Ishikawa (cell line): ENCODE measurements around the gene SPON1.

Experiments
- CEBPB ChIP-seq: IDR thresholded peaks from 2 replicates; pipeline ENCODE4 v1.6.1; 2012
- EP300 ChIP-seq: IDR thresholded peaks from 2 replicates; pipeline ENCODE4 v1.6.1; 2012; ENCODE audit warnings: borderline replicate concordance
- FOXM1 ChIP-seq: IDR thresholded peaks from 2 replicates; pipeline ENCODE4 v1.6.1; 2012; ENCODE audit warnings: low read depth, borderline replicate concordance
- TAF1 ChIP-seq: IDR thresholded peaks from 2 replicates; pipeline ENCODE4 v1.6.1; 2012; ENCODE audit warnings: low read depth, mild to moderate bottlenecking
- TEAD4 ChIP-seq: IDR thresholded peaks from 2 replicates; pipeline ENCODE4 v1.6.1; 2012
- YY1 ChIP-seq: IDR thresholded peaks from 2 replicates; pipeline ENCODE4 v1.6.1; 2012; ENCODE audit warnings: low read depth
- TF ChIP-seq, protein P1 (sequence below): IDR thresholded peaks from 2 replicates; pipeline ENCODE4 v1.6.1; 2012; ENCODE audit warnings: low read depth, mild to moderate bottlenecking
- TF ChIP-seq, protein P2 (sequence below): IDR thresholded peaks from 2 replicates; pipeline ENCODE4 v1.6.1; 2012

DNA sequence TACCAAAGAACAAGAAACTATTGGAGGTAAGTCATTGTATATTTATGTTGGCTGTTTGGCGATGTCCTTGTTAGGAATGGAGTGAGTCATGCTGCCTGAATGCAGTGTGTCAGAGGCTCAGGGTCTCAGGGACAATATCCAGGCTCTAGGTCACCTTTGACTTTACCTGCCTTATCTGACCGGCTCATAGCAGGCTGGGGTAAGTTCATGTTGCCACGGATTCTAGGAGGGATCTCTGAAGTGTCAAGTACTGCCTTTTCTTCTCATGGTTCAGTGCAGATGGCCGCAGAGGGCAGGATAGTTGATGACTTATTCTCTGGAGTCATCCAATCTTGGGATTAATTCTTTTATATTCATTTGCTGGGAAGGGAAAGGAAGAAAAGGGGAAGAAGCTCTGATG lies 53.2 kb downstream of the SPON1 start:
- TF ChIP-seq, protein P1, sequence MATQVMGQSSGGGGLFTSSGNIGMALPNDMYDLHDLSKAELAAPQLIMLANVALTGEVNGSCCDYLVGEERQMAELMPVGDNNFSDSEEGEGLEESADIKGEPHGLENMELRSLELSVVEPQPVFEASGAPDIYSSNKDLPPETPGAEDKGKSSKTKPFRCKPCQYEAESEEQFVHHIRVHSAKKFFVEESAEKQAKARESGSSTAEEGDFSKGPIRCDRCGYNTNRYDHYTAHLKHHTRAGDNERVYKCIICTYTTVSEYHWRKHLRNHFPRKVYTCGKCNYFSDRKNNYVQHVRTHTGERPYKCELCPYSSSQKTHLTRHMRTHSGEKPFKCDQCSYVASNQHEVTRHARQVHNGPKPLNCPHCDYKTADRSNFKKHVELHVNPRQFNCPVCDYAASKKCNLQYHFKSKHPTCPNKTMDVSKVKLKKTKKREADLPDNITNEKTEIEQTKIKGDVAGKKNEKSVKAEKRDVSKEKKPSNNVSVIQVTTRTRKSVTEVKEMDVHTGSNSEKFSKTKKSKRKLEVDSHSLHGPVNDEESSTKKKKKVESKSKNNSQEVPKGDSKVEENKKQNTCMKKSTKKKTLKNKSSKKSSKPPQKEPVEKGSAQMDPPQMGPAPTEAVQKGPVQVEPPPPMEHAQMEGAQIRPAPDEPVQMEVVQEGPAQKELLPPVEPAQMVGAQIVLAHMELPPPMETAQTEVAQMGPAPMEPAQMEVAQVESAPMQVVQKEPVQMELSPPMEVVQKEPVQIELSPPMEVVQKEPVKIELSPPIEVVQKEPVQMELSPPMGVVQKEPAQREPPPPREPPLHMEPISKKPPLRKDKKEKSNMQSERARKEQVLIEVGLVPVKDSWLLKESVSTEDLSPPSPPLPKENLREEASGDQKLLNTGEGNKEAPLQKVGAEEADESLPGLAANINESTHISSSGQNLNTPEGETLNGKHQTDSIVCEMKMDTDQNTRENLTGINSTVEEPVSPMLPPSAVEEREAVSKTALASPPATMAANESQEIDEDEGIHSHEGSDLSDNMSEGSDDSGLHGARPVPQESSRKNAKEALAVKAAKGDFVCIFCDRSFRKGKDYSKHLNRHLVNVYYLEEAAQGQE = no peak
- no peak for TF ChIP-seq CEBPB
- TF ChIP-seq TEAD4 = peak; percentile 75
- TF ChIP-seq, protein P2, sequence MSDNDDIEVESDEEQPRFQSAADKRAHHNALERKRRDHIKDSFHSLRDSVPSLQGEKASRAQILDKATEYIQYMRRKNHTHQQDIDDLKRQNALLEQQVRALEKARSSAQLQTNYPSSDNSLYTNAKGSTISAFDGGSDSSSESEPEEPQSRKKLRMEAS = no peak
- TF ChIP-seq TAF1 = no peak
- no peak for TF ChIP-seq FOXM1
- TF ChIP-seq EP300 = no peak
- TF ChIP-seq YY1 = no peak
